ENCODE data around the gene PSMD5. TPM values are rescaled to one million over a fixed set of nuclear protein-coding genes. Genes with fewer than 3 reads are reported as not detected.

PSMD5 gene
- total RNA-seq, 4 donors from 2014 or later = 30.7 to 57.5 (median 36.2) TPM

- DNase-seq (ENCODE audit: low spot score) (no peak), ATAC-seq (ENCODE audit: low FRiP score) (no peak)
- no peak for TF ChIP-seq CTCF (IDR thresholded peaks at IDR 0.05)
These were observed 35.7 kb upstream of the PSMD5 start for GRCh38 chr9:120878188-120879130.

GRCh38 chr9:120877276-120878034, 34.7 kb upstream of the PSMD5 start:
- peak; percentile 48 for ATAC-seq (ENCODE audit: low FRiP score)
- no peak for DNase-seq (ENCODE audit: low spot score)
- no peak for TF ChIP-seq CTCF (IDR thresholded peaks at IDR 0.05)

- DNase-seq (ENCODE audit: low spot score) (no peak), ATAC-seq (ENCODE audit: low FRiP score) (peak; percentile 26)
- no peak for TF ChIP-seq CTCF (IDR thresholded peaks at IDR 0.05)
These were observed 34.1 kb upstream of the PSMD5 start, which contains the start of gene PHF19 for GRCh38 chr9:120876842-120877240. Gene PHF19 (minus strand): TSS chr9:120877188. CDS start chr9:120874741, 2,447 bp downstream.

GRCh38 chr9:120875954-120876841, 33.5 kb upstream of the PSMD5 start:
- peak; percentile 64 for DNase-seq (ENCODE audit: low spot score)
- TF ChIP-seq CTCF (IDR thresholded peaks at IDR 0.05) = no peak
- peak; percentile 80 for ATAC-seq (ENCODE audit: low FRiP score)

GRCh38 chr9:120875643-120875953, 32.9 kb upstream of the PSMD5 start:
- ATAC-seq (ENCODE audit: low FRiP score) (no peak), DNase-seq (ENCODE audit: low spot score) (no peak)
- TF ChIP-seq CTCF (IDR thresholded peaks at IDR 0.05) = no peak

- ATAC-seq (ENCODE audit: low FRiP score) = no peak
- no peak for TF ChIP-seq CTCF (IDR thresholded peaks at IDR 0.05)
- DNase-seq (ENCODE audit: low spot score) = no peak
These were observed 32.5 kb upstream of the PSMD5 start for GRCh38 chr9:120875195-120875565.
